GM23338 (cell line): Measurements from ENCODE around the gene MBD3L2. TPM values are rescaled to one million over a fixed set of nuclear protein-coding genes. Genes with fewer than 3 reads are reported as not detected.

Experiments used
- ATAC-seq: fragments of 200-7000 bp; cut with Tn5 transposase; 3 replicates; pipeline ENCODE4 v1.9.1; 2020
- DNase-seq: peaks from one replicate; pipeline ENCODE4 v3.0.0-alpha.2; 2015; ENCODE audit warnings: low spot score
- H2AFZ ChIP-seq: fragments of 200-600 bp; sonication (generic); 2 replicates; pipeline ENCODE4 v1.8.0; 2016; ENCODE audit warnings: antibody characterized with exemption, mild to moderate bottlenecking, moderate library complexity
- H3F3A ChIP-seq: fragments of 200-600 bp; sonication (generic); replicated peaks from 2 replicates; pipeline ENCODE4 v1.8.0; 2017; ENCODE audit warnings: antibody characterized with exemption, mixed run types, low read depth
- H3K27ac ChIP-seq: fragments of 200-600 bp; sonication (generic); 2 replicates; pipeline ENCODE4 v1.6.1; 2016; ENCODE audit warnings: low read depth
- H3K27me3 ChIP-seq: fragments of 200-600 bp; sonication (generic); 2 replicates; pipeline ENCODE4 v1.8.0; 2016; ENCODE audit warnings: mild to moderate bottlenecking, mixed run types, moderate library complexity; ENCODE audit not compliant: insufficient read depth
- H3K36me3 ChIP-seq: fragments of 200-600 bp; sonication (generic); 2 replicates; pipeline ENCODE4 v1.8.0; 2016; ENCODE audit warnings: mild to moderate bottlenecking; ENCODE audit not compliant: insufficient read depth
- H3K4me1 ChIP-seq: fragments of 200-600 bp; sonication (generic); 2 replicates; pipeline ENCODE4 v1.8.0; 2016; ENCODE audit warnings: mild to moderate bottlenecking, moderate library complexity; ENCODE audit not compliant: insufficient read depth
- H3K4me2 ChIP-seq: fragments of 200-600 bp; sonication (generic); 2 replicates; pipeline ENCODE4 v1.7.1; 2017; ENCODE audit warnings: mixed run types
- H3K4me3 ChIP-seq: fragments of 200-600 bp; sonication (generic); 2 replicates; pipeline ENCODE4 v1.6.1; 2016; ENCODE audit warnings: mixed run types
- H3K79me2 ChIP-seq: fragments of 200-600 bp; sonication (generic); replicated peaks from 2 replicates; pipeline ENCODE4 v1.8.0; 2017; ENCODE audit warnings: mild to moderate bottlenecking; ENCODE audit not compliant: insufficient read depth
- H3K9me2 ChIP-seq: fragments of 200-600 bp; sonication (generic); 2 replicates; pipeline ENCODE4 v1.8.0; 2017; ENCODE audit not compliant: insufficient read depth
- H4K20me1 ChIP-seq: fragments of 200-600 bp; sonication (generic); replicated peaks from 2 replicates; pipeline ENCODE4 v1.8.0; 2017; ENCODE audit warnings: mild to moderate bottlenecking; ENCODE audit not compliant: insufficient read depth
- H3K27ac Mint-ChIP-seq: 2 replicates; pipeline ENCODE4 v1.8.0; 2020; ENCODE audit warnings: inconsistent platforms, mild to moderate bottlenecking, moderate library complexity, mixed read lengths
- H3K27me3 Mint-ChIP-seq: 3 replicates; pipeline ENCODE4 v1.8.0; 2022; ENCODE audit warnings: low read depth, mild to moderate bottlenecking, moderate library complexity, mixed read lengths, inconsistent platforms; ENCODE audit not compliant: insufficient read depth, poor library complexity
- H3K36me3 Mint-ChIP-seq: 3 replicates; pipeline ENCODE4 v1.8.0; 2021; ENCODE audit warnings: low read depth, mild to moderate bottlenecking, inconsistent platforms, moderate library complexity, mixed read lengths
- H3K4me1 Mint-ChIP-seq: 3 replicates; pipeline ENCODE4 v1.8.0; 2020; ENCODE audit warnings: mild to moderate bottlenecking, inconsistent platforms, mixed read lengths
- H3K4me3 Mint-ChIP-seq: 3 replicates; pipeline ENCODE4 v1.8.0; 2021; ENCODE audit warnings: moderate library complexity, mild to moderate bottlenecking, inconsistent platforms, mixed read lengths
- H3K9me3 Mint-ChIP-seq: 3 replicates; pipeline ENCODE4 v1.8.0; 2020; ENCODE audit warnings: moderate library complexity, mild to moderate bottlenecking, inconsistent platforms, mixed read lengths
- CTCF ChIP-seq, 2 experiments: fragments of 200-600 bp in 1 of 2; sonication (generic) in 1 of 2; conservative IDR thresholded peaks; 2 replicates each; pipeline versions ENCODE4 v1.5.1 to v1.6.1; 2016 to 2017; ENCODE audit warnings: antibody characterized with exemption in 2 of 2, low read depth in 2 of 2, mild to moderate bottlenecking in 2 of 2, moderate library complexity in 1 of 2
- EZH2phosphoT487 ChIP-seq: fragments of 200-600 bp; sonication (generic); IDR thresholded peaks from one replicate; pipeline ENCODE4 v1.8.1; 2018; ENCODE audit warnings: antibody characterized with exemption; ENCODE audit not compliant: unreplicated experiment
- polyA plus RNA-seq: library from polyadenylated mRNA; unstranded; fragments of >200 nt; fragmentation: Nextera tagmentation; extraction: Ambion mirVana; gene quantifications from 2 replicates; pipeline ENCODE4 v1.2.1, GENCODE V29; 2016
- total RNA-seq: library from RNA; depleted of rRNA; stranded (reverse); fragments of >200 nt; shearing (Covaris generic); gene quantifications from 2 replicates; pipeline ENCODE4 v1.2.3, GENCODE V29; 2014

Gene MBD3L2
- total and polyA plus RNA-seq, 2 experiments from 2014 or later = not detected

- TF ChIP-seq CTCF (conservative IDR thresholded peaks at IDR 0.05; ENCODE audit: low read depth in 2 of 2) (peak; percentile 60 to 89), EZH2phosphoT487 (no peak)
- Mint-ChIP-seq H3K4me1 (no peaks in the 10 kb centered on the region), H3K27ac (no peak overlapping the region), H3K36me3 (peaks cover 31% of the 10 kb centered on the region), H3K27me3 (peaks cover 4% of the 10 kb centered on the region), H3K4me3 (no peak overlapping the region), H3K9me3 (peaks cover 89% of the 10 kb centered on the region)
- Histone ChIP-seq H3K36me3 (peaks cover 3% of the 10 kb centered on the region; the same call in 1 of the 2 replicates), H3K4me1 (no peaks in the 10 kb centered on the region), H3K27me3 (no peaks in the 10 kb centered on the region), H3K9me2 (no peaks in the 10 kb centered on the region), H4K20me1 (no peaks in the 10 kb centered on the region), H3K4me3 (no peak overlapping the region), H3K27ac (no peak overlapping the region), H3K79me2 (no peaks in the 10 kb centered on the region), H2AFZ (no peak overlapping the region), H3K4me2 (no peak overlapping the region), H3F3A (no peaks in the 10 kb centered on the region)
- peak; percentile 35; the same call in 2 of the 3 replicates for ATAC-seq
- DNase-seq = peak; percentile 75
Measured at GRCh38 chr19:7004313-7004931, 44.7 kb upstream of the MBD3L2 start.

GRCh38 chr19:7006135-7006704 is 42.9 kb upstream of the MBD3L2 start:
- H3K4me1 Mint-ChIP-seq = no peaks in the 10 kb centered on the region
- H3K9me3 Mint-ChIP-seq = peaks cover 85% of the 10 kb centered on the region

More at GRCh38 chr19:7006135-7006704, 42.9 kb upstream of the MBD3L2 start:
- Mint-ChIP-seq H3K4me3 (no peak overlapping the region), H3K36me3 (peaks cover 26% of the 10 kb centered on the region; the same call in 2 of the 3 replicates), H3K27ac (no peak overlapping the region), H3K27me3 (peaks cover 4% of the 10 kb centered on the region)
- Histone ChIP-seq H3K79me2 (no peaks in the 10 kb centered on the region), H4K20me1 (no peaks in the 10 kb centered on the region), H3K4me1 (no peaks in the 10 kb centered on the region), H3K4me2 (no peak overlapping the region), H2AFZ (no peak overlapping the region), H3K27ac (no peak overlapping the region), H3K9me2 (no peaks in the 10 kb centered on the region), H3K4me3 (no peak overlapping the region), H3K27me3 (no peaks in the 10 kb centered on the region), H3F3A (no peaks in the 10 kb centered on the region), H3K36me3 (peaks cover 3% of the 10 kb centered on the region; the same call in 1 of the 2 replicates)
- TF ChIP-seq CTCF (conservative IDR thresholded peaks at IDR 0.05; ENCODE audit: low read depth in 2 of 2) = no peak
- no peak for DNase-seq
- no peak for ATAC-seq
